Measurements from ENCODE around the gene NOL12.

GRCh38 chr22:37669586-37669985 lies 16.6 kb upstream of the NOL12 start:
- TF ChIP-seq CTCF (IDR thresholded peaks at IDR 0.05) (no peak), POLR2A (IDR thresholded peaks at IDR 0.05) (no peak), POLR2AphosphoS5 (IDR thresholded peaks at IDR 0.05) (no peak)
